IMR-90 (cell line): Measurements from ENCODE around the gene TMC1. TPM values are rescaled to one million over a fixed set of nuclear protein-coding genes. Genes with fewer than 3 reads are reported as not detected.

ENCODE experiments used
- ATAC-seq: fragments of 200-7000 bp; cut with Tn5 transposase; 2 replicates; pipeline ENCODE4 v1.9.1; 2020; ENCODE audit warnings: low read depth, mild to moderate bottlenecking, moderate library complexity
- BruUV-seq: library from RNA; stranded (reverse); fragments of 400-500 nt; replicated peaks from 2 replicates; lab custom pipeline; 2021; lab: Mats Ljungman, UMichigan
- CTCF ChIA-PET: fragments of 300-600 bp; formaldehyde crosslinking; extraction: SDS; loops from one replicate; lab custom pipeline; 2021; ENCODE audit warnings: antibody characterized with exemption; lab: Yijun Ruan, JAX
- POLR2A ChIA-PET: fragments of 300-600 bp; sonication (Branson Sonifier 250); formaldehyde crosslinking; loops from one replicate; lab custom pipeline; 2022; ENCODE audit warnings: antibody characterized with exemption; ENCODE audit not compliant: unreplicated experiment; lab: Charles Lee
- DNase-seq: peaks from one replicate; pipeline ENCODE4 v3.0.0; 2013
- H2AFZ ChIP-seq: replicated peaks from 2 replicates; pipeline ENCODE3; 2013; ENCODE audit warnings: low read length, mild to moderate bottlenecking; ENCODE audit not compliant: poor library complexity
- H2AK5ac ChIP-seq: 2 replicates; pipeline ENCODE4 v1.6.1; 2013; ENCODE audit warnings: low read depth, low read length, inconsistent platforms
- H2AK9ac ChIP-seq: replicated peaks from 2 replicates; pipeline ENCODE3; 2013; ENCODE audit warnings: mild to moderate bottlenecking, low read depth, low read length, moderate library complexity; ENCODE audit not compliant: poor library complexity
- H2BK120ac ChIP-seq: 2 replicates; pipeline ENCODE4 v1.6.1; 2013; ENCODE audit warnings: low read depth, low read length, inconsistent platforms
- H2BK15ac ChIP-seq: 3 replicates; pipeline ENCODE4 v1.6.1; 2013; ENCODE audit warnings: low read depth, low read length, inconsistent platforms
- H2BK20ac ChIP-seq: 2 replicates; pipeline ENCODE4 v1.6.1; 2013; ENCODE audit warnings: low read depth, mild to moderate bottlenecking, inconsistent platforms, low read length, moderate library complexity
- H2BK5ac ChIP-seq: 2 replicates; pipeline ENCODE4 v1.6.1; 2013; ENCODE audit warnings: mild to moderate bottlenecking, low read depth, low read length, inconsistent platforms; ENCODE audit not compliant: poor library complexity, severe bottlenecking
- H3K14ac ChIP-seq: replicated peaks from 2 replicates; pipeline ENCODE4 v1.6.1; 2013; ENCODE audit warnings: low read depth, low read length, inconsistent platforms
- H3K18ac ChIP-seq: 2 replicates; pipeline ENCODE4 v1.6.1; 2013; ENCODE audit warnings: low read depth, low read length, control low read depth
- H3K23ac ChIP-seq: 2 replicates; pipeline ENCODE4 v1.6.1; 2013; ENCODE audit warnings: low read depth, low read length, inconsistent platforms
- H3K27ac ChIP-seq: 2 replicates; pipeline ENCODE4 v1.5.1; 2013; ENCODE audit warnings: mild to moderate bottlenecking, control low read depth, low read length; ENCODE audit not compliant: insufficient read depth
- H3K27me3 ChIP-seq: 2 replicates; pipeline ENCODE4 v1.6.1; 2013; ENCODE audit warnings: low read length; ENCODE audit not compliant: control insufficient read depth, insufficient read depth
- H3K36me3 ChIP-seq: 2 replicates; pipeline ENCODE4 v1.6.1; 2013; ENCODE audit warnings: low read length, mixed read lengths; ENCODE audit not compliant: control insufficient read depth, insufficient read depth
- H3K4ac ChIP-seq: 2 replicates; pipeline ENCODE4 v1.6.1; 2013; ENCODE audit warnings: low read depth, low read length, inconsistent platforms
- H3K4me1 ChIP-seq: 2 replicates; pipeline ENCODE4 v1.6.1; 2013; ENCODE audit warnings: low read length, mixed read lengths; ENCODE audit not compliant: control insufficient read depth, insufficient read depth
- H3K4me2 ChIP-seq: 2 replicates; pipeline ENCODE4 v1.6.1; 2013; ENCODE audit warnings: low read depth, mild to moderate bottlenecking, control low read depth, low read length, moderate library complexity
- H3K4me3 ChIP-seq: 2 replicates; pipeline ENCODE4 v1.5.1; 2013; ENCODE audit warnings: low read depth, mild to moderate bottlenecking, control low read depth, low read length, moderate library complexity; ENCODE audit not compliant: insufficient read depth
- H3K56ac ChIP-seq: 2 replicates; pipeline ENCODE4 v1.6.1; 2013; ENCODE audit warnings: low read length, inconsistent platforms; ENCODE audit not compliant: insufficient read depth; ENCODE audit errors: extremely low read depth
- H3K79me1 ChIP-seq, 2 experiments: 2 replicates each; pipeline ENCODE4 v1.6.1; 2013; ENCODE audit warnings: low read length in 2 of 2, inconsistent platforms in 1 of 2, low read depth in 1 of 2
- H3K9ac ChIP-seq: 2 replicates; pipeline ENCODE4 v1.6.1; 2013; ENCODE audit warnings: low read depth, low read length, control low read depth
- H3K9me1 ChIP-seq: 2 replicates; pipeline ENCODE4 v1.6.1; 2013; ENCODE audit warnings: low read length, inconsistent platforms; ENCODE audit not compliant: insufficient read depth
- H3K9me3 ChIP-seq: 2 replicates; pipeline ENCODE4 v1.6.1; 2013; ENCODE audit warnings: low read length; ENCODE audit not compliant: control insufficient read depth, insufficient read depth
- H4K20me1 ChIP-seq: 2 replicates; pipeline ENCODE4 v1.6.1; 2013; ENCODE audit warnings: low read length, inconsistent platforms; ENCODE audit not compliant: insufficient read depth
- H4K5ac ChIP-seq: 2 replicates; pipeline ENCODE4 v1.6.1; 2013; ENCODE audit warnings: mild to moderate bottlenecking, low read depth, low read length, control low read depth
- H4K8ac ChIP-seq, 2 experiments: 2 replicates each; pipeline ENCODE4 v1.6.1; 2013; ENCODE audit warnings: low read depth in 2 of 2, low read length in 2 of 2, control low read depth in 1 of 2, inconsistent platforms in 1 of 2
- H4K91ac ChIP-seq: 2 replicates; pipeline ENCODE4 v1.6.1; 2013; ENCODE audit warnings: low read depth, low read length, inconsistent platforms; ENCODE audit not compliant: insufficient read depth
- CHD1 ChIP-seq: IDR thresholded peaks from 2 replicates; pipeline ENCODE4 v1.6.1; 2012; ENCODE audit warnings: low read depth, low read length, improper control_type of control experiment
- POLR2A ChIP-seq: IDR thresholded peaks from 2 replicates; pipeline ENCODE4 v1.6.1; 2012; ENCODE audit warnings: mild to moderate bottlenecking, low read depth, low read length
- RFX5 ChIP-seq: IDR thresholded peaks from 2 replicates; pipeline ENCODE4 v1.8.0; 2012; ENCODE audit warnings: low read depth, mild to moderate bottlenecking, low read length, moderate library complexity
- WGBS, 2 experiments: methylation state at CpG; one replicate each; pipeline versions ENCODE4 v1.1.5 to v1.1.7; 2013; ENCODE audit warnings: missing lambda C conversion rate in 2 of 2; ENCODE audit not compliant: insufficient read length in 1 of 2; ENCODE audit errors: extremely low coverage in 2 of 2; 5-methylcytosine and 5-hydroxymethylcytosine counted together
- dilution Hi-C: fragments of 300-500 bp; cut with HindIII; formaldehyde crosslinking; loops from one replicate; pipeline ENCODE4 v1.14.3; 2018; ENCODE audit warnings: low sequenced_read_pairs; ENCODE audit not compliant: unreplicated experiment
- in situ Hi-C: fragments of 300-500 bp; cut with MboI; formaldehyde crosslinking; loops from 3 replicates; pipeline ENCODE4 v1.14.3; 2019; ENCODE audit warnings: low sequenced_read_pairs, inconsistent platforms, mixed read lengths
- intact Hi-C: fragments of 100-400 bp; cut with micrococcal nuclease; formaldehyde crosslinking; loops from 2 replicates; pipeline ENCODE4 v1.10.0; 2022
- polyA plus RNA-seq, 3 experiments: library from polyadenylated mRNA; depleted of rRNA; stranded (reverse); fragments of >200 nt; gene quantifications; 2 replicates each; pipeline ENCODE4 v1.2.3, GENCODE V29; 2012; ENCODE audit warnings: low replicate concordance in 1 of 3
- total RNA-seq: library from RNA; depleted of rRNA; stranded (reverse); fragments of >200 nt; gene quantifications from 2 replicates; pipeline ENCODE4 v1.2.3, GENCODE V29; 2012
- TF ChIP-seq, protein P1 (sequence below): fragments of 150-350 bp; IDR thresholded peaks from 2 replicates; pipeline ENCODE4 v1.6.1; 2016; ENCODE audit warnings: low read depth, mild to moderate bottlenecking, low read length, moderate library complexity, borderline replicate concordance
- TF ChIP-seq, protein P2 (sequence below): conservative IDR thresholded peaks from 2 replicates; pipeline ENCODE4 v1.5.1; 2012; ENCODE audit warnings: mild to moderate bottlenecking, low read depth, low read length, improper control_type of control experiment

Gene TMC1
- total and polyA plus RNA-seq, 2 of the 4 experiments (the other 2 are of a cell fraction): not detected

DNA sequence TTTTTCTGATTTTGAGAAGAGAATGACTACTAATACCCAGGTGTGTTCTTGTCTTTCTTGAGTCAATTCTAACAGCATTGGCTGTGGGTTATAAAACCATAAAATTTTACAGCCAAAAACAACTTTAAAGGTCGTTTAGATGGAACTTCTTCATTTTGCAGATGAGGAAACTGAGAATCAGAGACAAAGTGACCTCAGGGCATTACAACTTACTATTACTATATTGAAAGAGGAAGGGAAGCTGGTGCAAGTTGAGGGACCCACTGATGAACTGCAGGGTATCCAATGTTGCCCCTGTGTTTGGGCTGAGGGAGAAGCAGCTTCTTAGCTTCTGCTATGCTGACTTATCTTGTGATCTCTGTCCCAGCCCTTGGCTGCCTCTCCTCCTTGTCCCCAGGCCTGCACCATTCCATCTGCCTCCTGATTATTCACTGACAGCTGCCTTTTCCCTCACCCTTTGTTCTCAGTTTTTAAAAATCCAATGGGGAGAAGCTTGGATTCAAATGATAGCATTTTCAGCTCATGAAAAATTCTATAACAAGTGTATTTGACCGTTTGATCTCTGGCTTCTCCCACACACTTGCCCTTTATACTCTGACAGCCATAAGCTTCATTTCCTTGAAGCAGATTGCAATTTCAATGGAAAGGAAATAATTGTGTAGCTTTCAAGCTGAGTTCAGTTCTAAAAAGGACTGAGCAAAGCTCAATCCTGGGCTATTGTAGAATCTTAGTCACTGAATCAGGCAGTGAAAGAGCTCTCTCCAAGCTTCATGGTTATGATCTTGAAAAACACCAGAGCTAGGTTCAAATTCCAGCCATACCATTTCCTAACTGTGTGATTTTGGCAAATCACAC is 68.5 kb downstream of the TMC1 start:
- Histone ChIP-seq H3K79me1 (peaks cover 0 to 12% of the 10 kb centered on the region in 2 experiments; a peak in 1 of 4 replicates), H4K8ac (peak overlapping the region in 1 of 2 experiments; percentile 14; a peak in 1 of 4 replicates), H2AFZ (no peak overlapping the region), H3K9ac (no peak overlapping the region), H3K4me2 (no peak overlapping the region), H4K5ac (peak overlapping the region; percentile 27; the same call in 1 of the 2 replicates), H2BK15ac (0 out of 3 replicates have a peak overlapping the region, but pooled peaks have one; percentile 84), H3K4me3 (no peak overlapping the region), H2AK5ac (peak overlapping the region; percentile 18; the same call in 1 of the 2 replicates), H2BK20ac (peak overlapping the region; percentile 41), H3K4me1 (peaks cover 12% of the 10 kb centered on the region), H2BK120ac (peak overlapping the region; percentile 68), H3K27me3 (no peaks in the 10 kb centered on the region), H3K9me3 (no peaks in the 10 kb centered on the region), H3K18ac (peak overlapping the region; percentile 64), H3K4ac (peak overlapping the region; percentile 29), H2AK9ac (no peak overlapping the region), H3K23ac (no peak overlapping the region), H3K9me1 (peaks cover 12% of the 10 kb centered on the region), H4K91ac (peak overlapping the region; percentile 20; the same call in 1 of the 2 replicates), H3K14ac (peak overlapping the region; percentile 30; the same call in 1 of the 2 replicates), H4K20me1 (no peaks in the 10 kb centered on the region), H2BK5ac (peak overlapping the region; percentile 17), H3K36me3 (no peaks in the 10 kb centered on the region), H3K56ac (no peak overlapping the region), H3K27ac (no peak overlapping the region)
- BruUV-seq: no TSS peak
- POLR2A ChIA-PET: interaction anchor here (0.5 to 3.7 kb wide), 4 partner anchors 14 to 233 kb away, joined by 3 to 12 read pairs (median 8); partner anchors contain the start of gene ZFAND5
- ATAC-seq (peak; percentile 8; the same call in 1 of the 2 replicates), DNase-seq (peak; percentile 16)
- in situ Hi-C loops (loop anchor here (5.0 kb wide), 2 partner anchors 228 to 308 kb away; no protein-coding TSS in a partner anchor), intact Hi-C loops (no loop called here), dilution Hi-C loops (no loop called here)
- TF ChIP-seq RFX5: no peak
- TF ChIP-seq, protein P1, sequence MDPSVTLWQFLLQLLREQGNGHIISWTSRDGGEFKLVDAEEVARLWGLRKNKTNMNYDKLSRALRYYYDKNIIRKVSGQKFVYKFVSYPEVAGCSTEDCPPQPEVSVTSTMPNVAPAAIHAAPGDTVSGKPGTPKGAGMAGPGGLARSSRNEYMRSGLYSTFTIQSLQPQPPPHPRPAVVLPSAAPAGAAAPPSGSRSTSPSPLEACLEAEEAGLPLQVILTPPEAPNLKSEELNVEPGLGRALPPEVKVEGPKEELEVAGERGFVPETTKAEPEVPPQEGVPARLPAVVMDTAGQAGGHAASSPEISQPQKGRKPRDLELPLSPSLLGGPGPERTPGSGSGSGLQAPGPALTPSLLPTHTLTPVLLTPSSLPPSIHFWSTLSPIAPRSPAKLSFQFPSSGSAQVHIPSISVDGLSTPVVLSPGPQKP: no peak
- no peak for TF ChIP-seq POLR2A
- TF ChIP-seq CHD1: no peak
- TF ChIP-seq, protein P2, sequence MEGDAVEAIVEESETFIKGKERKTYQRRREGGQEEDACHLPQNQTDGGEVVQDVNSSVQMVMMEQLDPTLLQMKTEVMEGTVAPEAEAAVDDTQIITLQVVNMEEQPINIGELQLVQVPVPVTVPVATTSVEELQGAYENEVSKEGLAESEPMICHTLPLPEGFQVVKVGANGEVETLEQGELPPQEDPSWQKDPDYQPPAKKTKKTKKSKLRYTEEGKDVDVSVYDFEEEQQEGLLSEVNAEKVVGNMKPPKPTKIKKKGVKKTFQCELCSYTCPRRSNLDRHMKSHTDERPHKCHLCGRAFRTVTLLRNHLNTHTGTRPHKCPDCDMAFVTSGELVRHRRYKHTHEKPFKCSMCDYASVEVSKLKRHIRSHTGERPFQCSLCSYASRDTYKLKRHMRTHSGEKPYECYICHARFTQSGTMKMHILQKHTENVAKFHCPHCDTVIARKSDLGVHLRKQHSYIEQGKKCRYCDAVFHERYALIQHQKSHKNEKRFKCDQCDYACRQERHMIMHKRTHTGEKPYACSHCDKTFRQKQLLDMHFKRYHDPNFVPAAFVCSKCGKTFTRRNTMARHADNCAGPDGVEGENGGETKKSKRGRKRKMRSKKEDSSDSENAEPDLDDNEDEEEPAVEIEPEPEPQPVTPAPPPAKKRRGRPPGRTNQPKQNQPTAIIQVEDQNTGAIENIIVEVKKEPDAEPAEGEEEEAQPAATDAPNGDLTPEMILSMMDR: no peak
- CTCF ChIA-PET: interaction anchor here (0.8 to 1.9 kb wide), 3 partner anchors 112 to 309 kb away, joined by 3 to 5 read pairs (median 3); no protein-coding TSS in a partner anchor
- no CpG with 5 or more reads among the region's 2 CpGs for WGBS, 2 experiments
